ENCODE results near the gene USF2. TPM values are rescaled to one million over a fixed set of nuclear protein-coding genes. Genes with fewer than 3 reads are reported as not detected.

The USF2 gene
- total and polyA plus RNA-seq, 4 donors: 85.3 to 148 (median 104) TPM

- Histone ChIP-seq H3K9me3 (ENCODE audit: control insufficient read depth, low read length) (peaks cover 9% of the 10 kb centered on the region), H3K27me3 (ENCODE audit: control insufficient read depth in 1 of 2, insufficient read depth in 2 of 2, low read length in 1 of 2) (no peaks in the 10 kb centered on the region), H3K27ac (ENCODE audit: low read depth in 1 of 2, low read length in 2 of 2) (no peak overlapping the region), H3K4me1 (ENCODE audit: control insufficient read depth in 1 of 2, insufficient read depth in 2 of 2, low read length in 2 of 2) (no peaks in the 10 kb centered on the region), H3K4me3 (ENCODE audit: low read length in 2 of 2) (no peak overlapping the region), H3K36me3 (ENCODE audit: control insufficient read depth in 1 of 2, insufficient read depth in 2 of 2, low read length in 1 of 2) (no peaks in the 10 kb centered on the region)
- intact Hi-C loops (cut with DNase I): no loop called here
- no peak for DNase-seq
- WGBS, 2 donors: 37 to 41% methylated on average over 35 to 41 of the region's 41 CpGs
- ATAC-seq (ENCODE audit: low FRiP score): no peak
These were observed 43.8 kb upstream of the USF2 start for GRCh38 chr19:35224681-35225571.

GRCh38 chr19:35225951-35226350 is 42.8 kb upstream of the USF2 start:
- intact Hi-C loops (cut with DNase I): no loop called here
- H3K9me3 ChIP-seq (ENCODE audit: control insufficient read depth, low read length): peaks cover 6% of the 10 kb centered on the region
- H3K4me1 ChIP-seq (ENCODE audit: control insufficient read depth in 1 of 2, insufficient read depth in 2 of 2, low read length in 2 of 2): no peaks in the 10 kb centered on the region
- 82 to 85% methylated on average over 6 of the region's 6 CpGs for WGBS, 2 donors
- H3K27me3 ChIP-seq (ENCODE audit: control insufficient read depth in 1 of 2, insufficient read depth in 2 of 2, low read length in 1 of 2): no peaks in the 10 kb centered on the region
- DNase-seq (peak in 1 of 2 donors; percentile 34), ATAC-seq (ENCODE audit: low FRiP score) (no peak)
- no peak overlapping the region for H3K27ac ChIP-seq (ENCODE audit: low read depth in 1 of 2, low read length in 2 of 2)
- no peak overlapping the region for H3K4me3 ChIP-seq (ENCODE audit: low read length in 2 of 2)
- H3K36me3 ChIP-seq (ENCODE audit: control insufficient read depth in 1 of 2, insufficient read depth in 2 of 2, low read length in 1 of 2): no peaks in the 10 kb centered on the region

- Histone ChIP-seq H3K36me3 (ENCODE audit: control insufficient read depth in 1 of 2, insufficient read depth in 2 of 2, low read length in 1 of 2) (no peaks in the 10 kb centered on the region), H3K9me3 (ENCODE audit: control insufficient read depth, low read length) (peaks cover 6% of the 10 kb centered on the region), H3K4me1 (ENCODE audit: control insufficient read depth in 1 of 2, insufficient read depth in 2 of 2, low read length in 2 of 2) (no peaks in the 10 kb centered on the region), H3K27me3 (ENCODE audit: control insufficient read depth in 1 of 2, insufficient read depth in 2 of 2, low read length in 1 of 2) (no peaks in the 10 kb centered on the region), H3K27ac (ENCODE audit: low read depth in 1 of 2, low read length in 2 of 2) (no peak overlapping the region), H3K4me3 (ENCODE audit: low read length in 2 of 2) (no peak overlapping the region)
- no peak for DNase-seq
- 88 to 90% methylated on average over 5 of the region's 5 CpGs for WGBS, 2 donors
- ATAC-seq (ENCODE audit: low FRiP score): no peak
- intact Hi-C loops (cut with DNase I): no loop called here
These were observed 42.0 kb upstream of the USF2 start for GRCh38 chr19:35226748-35227147.

- 83 to 85% methylated on average over 14 of the region's 14 CpGs for WGBS, 2 donors
- ATAC-seq (ENCODE audit: low FRiP score) (no peak), DNase-seq (no peak)
- Histone ChIP-seq H3K4me1 (ENCODE audit: control insufficient read depth in 1 of 2, insufficient read depth in 2 of 2, low read length in 2 of 2) (no peaks in the 10 kb centered on the region), H3K9me3 (ENCODE audit: control insufficient read depth, low read length) (no peaks in the 10 kb centered on the region), H3K4me3 (ENCODE audit: low read length in 2 of 2) (no peak within 1 kb of the TSS), H3K36me3 (ENCODE audit: control insufficient read depth in 1 of 2, insufficient read depth in 2 of 2, low read length in 1 of 2) (no peaks in the 10 kb centered on the region), H3K27ac (ENCODE audit: low read depth in 1 of 2, low read length in 2 of 2) (no peak within 1 kb of the TSS), H3K27me3 (ENCODE audit: control insufficient read depth in 1 of 2, insufficient read depth in 2 of 2, low read length in 1 of 2) (peaks cover 0 to 2% of the 10 kb centered on the region in 2 donors)
- intact Hi-C loops (cut with DNase I): no loop called here
These were observed 40.4 kb upstream of the USF2 start, which contains the start of gene FAM187B for GRCh38 chr19:35228177-35228930. TSS of gene FAM187B (minus strand) at chr19:35228739. CDS start at chr19:35228680, 59 bp downstream.

GRCh38 chr19:35229601-35230000 is 39.2 kb upstream of the USF2 start:
- peaks cover 0 to 2% of the 10 kb centered on the region in 2 donors for H3K27me3 ChIP-seq (ENCODE audit: control insufficient read depth in 1 of 2, insufficient read depth in 2 of 2, low read length in 1 of 2)
- H3K4me1 ChIP-seq (ENCODE audit: control insufficient read depth in 1 of 2, insufficient read depth in 2 of 2, low read length in 2 of 2): no peaks in the 10 kb centered on the region
- intact Hi-C loops (cut with DNase I): no loop called here
- no peaks in the 10 kb centered on the region for H3K9me3 ChIP-seq (ENCODE audit: control insufficient read depth, low read length)
- ATAC-seq (ENCODE audit: low FRiP score) (no peak), DNase-seq (no peak)
- 92 to 93% methylated on average over 8 of the region's 8 CpGs for WGBS, 2 donors
- no peak overlapping the region for H3K27ac ChIP-seq (ENCODE audit: low read depth in 1 of 2, low read length in 2 of 2)
- no peak overlapping the region for H3K4me3 ChIP-seq (ENCODE audit: low read length in 2 of 2)
- no peaks in the 10 kb centered on the region for H3K36me3 ChIP-seq (ENCODE audit: control insufficient read depth in 1 of 2, insufficient read depth in 2 of 2, low read length in 1 of 2)

- H3K27ac ChIP-seq (ENCODE audit: low read depth in 1 of 2, low read length in 2 of 2): no peak overlapping the region
- H3K36me3 ChIP-seq (ENCODE audit: control insufficient read depth in 1 of 2, insufficient read depth in 2 of 2, low read length in 1 of 2): no peaks in the 10 kb centered on the region
- no peak overlapping the region for H3K4me3 ChIP-seq (ENCODE audit: low read length in 2 of 2)
- intact Hi-C loops (cut with DNase I): no loop called here
- ATAC-seq (ENCODE audit: low FRiP score): no peak
- WGBS, 2 donors: 88 to 91% methylated on average over 14 of the region's 14 CpGs
- H3K27me3 ChIP-seq (ENCODE audit: control insufficient read depth in 1 of 2, insufficient read depth in 2 of 2, low read length in 1 of 2): peaks cover 0 to 2% of the 10 kb centered on the region in 2 donors
- DNase-seq: peak in 1 of 2 donors; percentile 47
- no peaks in the 10 kb centered on the region for H3K4me1 ChIP-seq (ENCODE audit: control insufficient read depth in 1 of 2, insufficient read depth in 2 of 2, low read length in 2 of 2)
- H3K9me3 ChIP-seq (ENCODE audit: control insufficient read depth, low read length): no peaks in the 10 kb centered on the region
These were observed 36.7 kb upstream of the USF2 start for GRCh38 chr19:35231956-35232645.

- H3K27ac ChIP-seq (ENCODE audit: low read depth in 1 of 2, low read length in 2 of 2): no peak overlapping the region
- 64 to 65% methylated on average over 5 of the region's 5 CpGs for whole genome bisulfite sequencing, 2 donors
- intact Hi-C loops (cut with DNase I): no loop called here
- DNase-seq (peak in 1 of 2 donors; percentile 23), ATAC-seq (ENCODE audit: low FRiP score) (no peak)
- H3K4me3 ChIP-seq (ENCODE audit: low read length in 2 of 2): no peak overlapping the region
- no peaks in the 10 kb centered on the region for H3K36me3 ChIP-seq (ENCODE audit: control insufficient read depth in 1 of 2, insufficient read depth in 2 of 2, low read length in 1 of 2)
- no peaks in the 10 kb centered on the region for H3K4me1 ChIP-seq (ENCODE audit: control insufficient read depth in 1 of 2, insufficient read depth in 2 of 2, low read length in 2 of 2)
- H3K27me3 ChIP-seq (ENCODE audit: control insufficient read depth in 1 of 2, insufficient read depth in 2 of 2, low read length in 1 of 2): peaks cover 0 to 2% of the 10 kb centered on the region in 2 donors
- no peaks in the 10 kb centered on the region for H3K9me3 ChIP-seq (ENCODE audit: control insufficient read depth, low read length)
These were observed 35.9 kb upstream of the USF2 start for GRCh38 chr19:35232912-35233311.

- Histone ChIP-seq H3K27ac (ENCODE audit: low read depth in 1 of 2, low read length in 2 of 2) (no peak overlapping the region), H3K27me3 (ENCODE audit: control insufficient read depth in 1 of 2, insufficient read depth in 2 of 2, low read length in 1 of 2) (peaks cover 0 to 2% of the 10 kb centered on the region in 2 donors), H3K4me3 (ENCODE audit: low read length in 2 of 2) (no peak overlapping the region), H3K36me3 (ENCODE audit: control insufficient read depth in 1 of 2, insufficient read depth in 2 of 2, low read length in 1 of 2) (no peaks in the 10 kb centered on the region), H3K4me1 (ENCODE audit: control insufficient read depth in 1 of 2, insufficient read depth in 2 of 2, low read length in 2 of 2) (no peaks in the 10 kb centered on the region), H3K9me3 (ENCODE audit: control insufficient read depth, low read length) (peaks cover 3% of the 10 kb centered on the region)
- intact Hi-C loops (cut with DNase I): no loop called here
- DNase-seq (no peak), ATAC-seq (ENCODE audit: low FRiP score) (no peak)
- 77 to 79% methylated on average over 6 of the region's 6 CpGs for WGBS, 2 donors
These were observed 31.9 kb upstream of the USF2 start for GRCh38 chr19:35236638-35237400.

All from aorta (tissue), 5 donors.